HEK293 (cell line): ENCODE data around the gene OR5K2.

ENCODE experiments used
- KLF9 ChIP-seq: fragments of 450-650 bp; formaldehyde crosslinking; IDR thresholded peaks from 2 replicates; pipeline ENCODE4 v1.5.1; 2016; ENCODE audit warnings: missing biosample characterization, missing genetic modification characterization, low read depth
- TCF7L2 ChIP-seq: IDR thresholded peaks from 2 replicates; pipeline ENCODE4 v1.6.1; 2011; ENCODE audit warnings: low read depth, mild to moderate bottlenecking, inconsistent platforms, low read length, moderate library complexity, borderline replicate concordance
- YY1 ChIP-seq: fragments of 450-650 bp; formaldehyde crosslinking; IDR thresholded peaks from 2 replicates; pipeline ENCODE4 v1.5.1; 2018; ENCODE audit warnings: missing biosample characterization, missing genetic modification characterization
- ZNF140 ChIP-seq: fragments of 450-650 bp; formaldehyde crosslinking; IDR thresholded peaks from 2 replicates; pipeline ENCODE4 v1.5.1; 2016; ENCODE audit warnings: missing biosample characterization, missing genetic modification characterization
- ZNF184 ChIP-seq: fragments of 450-650 bp; IDR thresholded peaks from 2 replicates; pipeline ENCODE4 v1.5.1; 2018; ENCODE audit warnings: missing biosample characterization, mild to moderate bottlenecking, missing genetic modification characterization
- ZNF223 ChIP-seq: fragments of 450-650 bp; formaldehyde crosslinking; IDR thresholded peaks from 2 replicates; pipeline ENCODE4 v1.5.1; 2016; ENCODE audit warnings: missing biosample characterization, missing genetic modification characterization
- ZNF302 ChIP-seq: fragments of 450-650 bp; formaldehyde crosslinking; IDR thresholded peaks from 2 replicates; pipeline ENCODE4 v1.5.1; 2016; ENCODE audit warnings: missing biosample characterization, missing genetic modification characterization, low read depth
- ZNF37A ChIP-seq: fragments of 450-650 bp; IDR thresholded peaks from 2 replicates; pipeline ENCODE4 v1.5.1; 2018; ENCODE audit warnings: missing biosample characterization, missing genetic modification characterization
- TF ChIP-seq, protein P1 (sequence below): fragments of 450-650 bp; formaldehyde crosslinking; IDR thresholded peaks from 2 replicates; pipeline ENCODE4 v1.5.1; 2016; ENCODE audit warnings: missing biosample characterization, missing genetic modification characterization
- TF ChIP-seq, protein P2 (sequence below): fragments of 450-650 bp; formaldehyde crosslinking; IDR thresholded peaks from 2 replicates; pipeline ENCODE4 v1.5.1; 2016; ENCODE audit warnings: missing biosample characterization, missing genetic modification characterization
- TF ChIP-seq, protein P3 (sequence below): fragments of 450-650 bp; formaldehyde crosslinking; IDR thresholded peaks from 2 replicates; pipeline ENCODE4 v1.5.1; 2016; ENCODE audit warnings: missing biosample characterization, missing genetic modification characterization
- TF ChIP-seq, protein P4 (sequence below): fragments of 450-650 bp; formaldehyde crosslinking; conservative IDR thresholded peaks from 2 replicates; pipeline ENCODE4 v1.5.1; 2016; ENCODE audit warnings: low read depth, missing biosample characterization, missing genetic modification characterization

DNA sequence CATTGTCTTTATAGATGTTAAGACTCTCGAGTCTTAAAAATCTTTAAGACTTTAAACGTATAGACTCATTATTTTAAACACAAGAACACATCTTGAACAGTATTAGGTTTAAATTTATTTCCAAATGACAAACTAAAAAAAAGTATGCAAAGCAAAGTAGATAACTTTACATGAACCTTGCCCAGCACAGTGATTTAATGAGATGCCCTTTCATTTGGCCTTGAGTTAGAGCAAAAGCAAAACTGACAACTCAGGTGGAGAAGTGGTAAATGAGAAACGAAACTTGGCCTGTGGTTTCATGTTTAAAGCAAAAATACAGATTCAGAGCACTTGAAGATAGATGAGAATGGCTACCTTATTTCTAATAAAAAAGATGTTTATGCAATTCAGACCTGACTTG, 42.9 kb downstream of the OR5K2 start:
- TF ChIP-seq, protein P1, sequence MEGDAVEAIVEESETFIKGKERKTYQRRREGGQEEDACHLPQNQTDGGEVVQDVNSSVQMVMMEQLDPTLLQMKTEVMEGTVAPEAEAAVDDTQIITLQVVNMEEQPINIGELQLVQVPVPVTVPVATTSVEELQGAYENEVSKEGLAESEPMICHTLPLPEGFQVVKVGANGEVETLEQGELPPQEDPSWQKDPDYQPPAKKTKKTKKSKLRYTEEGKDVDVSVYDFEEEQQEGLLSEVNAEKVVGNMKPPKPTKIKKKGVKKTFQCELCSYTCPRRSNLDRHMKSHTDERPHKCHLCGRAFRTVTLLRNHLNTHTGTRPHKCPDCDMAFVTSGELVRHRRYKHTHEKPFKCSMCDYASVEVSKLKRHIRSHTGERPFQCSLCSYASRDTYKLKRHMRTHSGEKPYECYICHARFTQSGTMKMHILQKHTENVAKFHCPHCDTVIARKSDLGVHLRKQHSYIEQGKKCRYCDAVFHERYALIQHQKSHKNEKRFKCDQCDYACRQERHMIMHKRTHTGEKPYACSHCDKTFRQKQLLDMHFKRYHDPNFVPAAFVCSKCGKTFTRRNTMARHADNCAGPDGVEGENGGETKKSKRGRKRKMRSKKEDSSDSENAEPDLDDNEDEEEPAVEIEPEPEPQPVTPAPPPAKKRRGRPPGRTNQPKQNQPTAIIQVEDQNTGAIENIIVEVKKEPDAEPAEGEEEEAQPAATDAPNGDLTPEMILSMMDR: no peak
- no peak for TF ChIP-seq ZNF302 (tag by site-specific recombination)
- TF ChIP-seq, protein P2, sequence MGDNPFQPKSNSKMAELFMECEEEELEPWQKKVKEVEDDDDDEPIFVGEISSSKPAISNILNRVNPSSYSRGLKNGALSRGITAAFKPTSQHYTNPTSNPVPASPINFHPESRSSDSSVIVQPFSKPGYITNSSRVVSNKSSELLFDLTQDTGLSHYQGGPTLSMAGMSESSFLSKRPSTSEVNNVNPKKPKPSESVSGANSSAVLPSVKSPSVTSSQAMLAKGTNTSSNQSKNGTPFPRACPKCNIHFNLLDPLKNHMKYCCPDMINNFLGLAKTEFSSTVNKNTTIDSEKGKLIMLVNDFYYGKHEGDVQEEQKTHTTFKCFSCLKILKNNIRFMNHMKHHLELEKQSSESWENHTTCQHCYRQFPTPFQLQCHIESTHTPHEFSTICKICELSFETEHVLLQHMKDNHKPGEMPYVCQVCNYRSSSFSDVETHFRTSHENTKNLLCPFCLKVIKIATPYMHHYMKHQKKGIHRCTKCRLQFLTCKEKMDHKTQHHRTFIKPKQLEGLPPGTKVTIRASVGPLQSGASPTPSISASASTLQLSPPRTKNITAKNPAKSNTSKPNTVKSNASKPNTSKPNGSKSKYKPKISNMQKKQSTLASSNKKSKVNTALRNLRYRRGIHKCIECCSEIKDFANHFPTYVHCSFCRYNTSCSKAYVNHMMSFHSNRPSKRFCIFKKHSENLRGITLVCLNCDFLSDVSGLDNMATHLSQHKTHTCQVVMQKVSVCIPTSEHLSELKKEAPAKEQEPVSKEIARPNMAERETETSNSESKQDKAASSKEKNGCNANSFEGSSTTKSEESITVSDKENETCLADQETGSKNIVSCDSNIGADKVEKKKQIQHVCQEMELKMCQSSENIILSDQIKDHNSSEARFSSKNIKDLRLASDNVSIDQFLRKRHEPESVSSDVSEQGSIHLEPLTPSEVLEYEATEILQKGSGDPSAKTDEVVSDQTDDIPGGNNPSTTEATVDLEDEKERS: no peak
- TF ChIP-seq ZNF223 (tag by site-specific recombination): no peak
- no peak for TF ChIP-seq KLF9
- TF ChIP-seq, protein P3, sequence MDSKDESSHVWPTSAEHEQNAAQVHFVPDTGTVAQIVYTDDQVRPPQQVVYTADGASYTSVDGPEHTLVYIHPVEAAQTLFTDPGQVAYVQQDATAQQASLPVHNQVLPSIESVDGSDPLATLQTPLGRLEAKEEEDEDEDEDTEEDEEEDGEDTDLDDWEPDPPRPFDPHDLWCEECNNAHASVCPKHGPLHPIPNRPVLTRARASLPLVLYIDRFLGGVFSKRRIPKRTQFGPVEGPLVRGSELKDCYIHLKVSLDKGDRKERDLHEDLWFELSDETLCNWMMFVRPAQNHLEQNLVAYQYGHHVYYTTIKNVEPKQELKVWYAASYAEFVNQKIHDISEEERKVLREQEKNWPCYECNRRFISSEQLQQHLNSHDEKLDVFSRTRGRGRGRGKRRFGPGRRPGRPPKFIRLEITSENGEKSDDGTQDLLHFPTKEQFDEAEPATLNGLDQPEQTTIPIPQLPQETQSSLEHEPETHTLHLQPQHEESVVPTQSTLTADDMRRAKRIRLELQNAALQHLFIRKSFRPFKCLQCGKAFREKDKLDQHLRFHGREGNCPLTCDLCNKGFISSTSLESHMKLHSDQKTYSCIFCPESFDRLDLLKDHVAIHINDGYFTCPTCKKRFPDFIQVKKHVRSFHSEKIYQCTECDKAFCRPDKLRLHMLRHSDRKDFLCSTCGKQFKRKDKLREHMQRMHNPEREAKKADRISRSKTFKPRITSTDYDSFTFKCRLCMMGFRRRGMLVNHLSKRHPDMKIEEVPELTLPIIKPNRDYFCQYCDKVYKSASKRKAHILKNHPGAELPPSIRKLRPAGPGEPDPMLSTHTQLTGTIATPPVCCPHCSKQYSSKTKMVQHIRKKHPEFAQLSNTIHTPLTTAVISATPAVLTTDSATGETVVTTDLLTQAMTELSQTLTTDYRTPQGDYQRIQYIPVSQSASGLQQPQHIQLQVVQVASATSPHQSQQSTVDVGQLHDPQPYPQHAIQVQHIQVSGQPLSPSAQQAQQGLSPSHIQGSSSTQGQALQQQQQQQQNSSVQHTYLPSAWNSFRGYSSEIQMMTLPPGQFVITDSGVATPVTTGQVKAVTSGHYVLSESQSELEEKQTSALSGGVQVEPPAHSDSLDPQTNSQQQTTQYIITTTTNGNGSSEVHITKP: no peak
- TF ChIP-seq, protein P4, sequence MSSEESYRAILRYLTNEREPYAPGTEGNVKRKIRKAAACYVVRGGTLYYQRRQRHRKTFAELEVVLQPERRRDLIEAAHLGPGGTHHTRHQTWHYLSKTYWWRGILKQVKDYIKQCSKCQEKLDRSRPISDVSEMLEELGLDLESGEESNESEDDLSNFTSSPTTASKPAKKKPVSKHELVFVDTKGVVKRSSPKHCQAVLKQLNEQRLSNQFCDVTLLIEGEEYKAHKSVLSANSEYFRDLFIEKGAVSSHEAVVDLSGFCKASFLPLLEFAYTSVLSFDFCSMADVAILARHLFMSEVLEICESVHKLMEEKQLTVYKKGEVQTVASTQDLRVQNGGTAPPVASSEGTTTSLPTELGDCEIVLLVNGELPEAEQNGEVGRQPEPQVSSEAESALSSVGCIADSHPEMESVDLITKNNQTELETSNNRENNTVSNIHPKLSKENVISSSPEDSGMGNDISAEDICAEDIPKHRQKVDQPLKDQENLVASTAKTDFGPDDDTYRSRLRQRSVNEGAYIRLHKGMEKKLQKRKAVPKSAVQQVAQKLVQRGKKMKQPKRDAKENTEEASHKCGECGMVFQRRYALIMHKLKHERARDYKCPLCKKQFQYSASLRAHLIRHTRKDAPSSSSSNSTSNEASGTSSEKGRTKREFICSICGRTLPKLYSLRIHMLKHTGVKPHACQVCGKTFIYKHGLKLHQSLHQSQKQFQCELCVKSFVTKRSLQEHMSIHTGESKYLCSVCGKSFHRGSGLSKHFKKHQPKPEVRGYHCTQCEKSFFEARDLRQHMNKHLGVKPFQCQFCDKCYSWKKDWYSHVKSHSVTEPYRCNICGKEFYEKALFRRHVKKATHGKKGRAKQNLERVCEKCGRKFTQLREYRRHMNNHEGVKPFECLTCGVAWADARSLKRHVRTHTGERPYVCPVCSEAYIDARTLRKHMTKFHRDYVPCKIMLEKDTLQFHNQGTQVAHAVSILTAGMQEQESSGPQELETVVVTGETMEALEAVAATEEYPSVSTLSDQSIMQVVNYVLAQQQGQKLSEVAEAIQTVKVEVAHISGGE: no peak
- no peak for TF ChIP-seq ZNF37A
- no peak for TF ChIP-seq ZNF140 (tag by site-specific recombination)
- TF ChIP-seq ZNF184 (tag by site-specific recombination): no peak
- TF ChIP-seq TCF7L2: no peak
- TF ChIP-seq YY1 (tag by site-specific recombination): no peak
